Activated T-cell treated with anti-CD3 and anti-CD28 coated beads for 48 hours (primary cell): ENCODE results near the gene C6orf58.

Experiments
- DNase-seq: peaks from one replicate; pipeline ENCODE4 v3.0.0-alpha.2; 2020; ENCODE audit warnings: low read depth

Gene C6orf58

GRCh38 chr6:127576874-127577273 is at the start of gene C6orf58:
C6orf58 (plus strand) TSS chr6:127577174; CDS start chr6:127577186, 12 bp downstream.
- no peak for DNase-seq

- DNase-seq, result no peak
Measured at GRCh38 chr6:127533011-127533410, 44.0 kb upstream of the C6orf58 start.

GRCh38 chr6:127533736-127534135 is 43.2 kb upstream of the C6orf58 start:
- DNase-seq, result no peak

- DNase-seq, result no peak
Measured at GRCh38 chr6:127538750-127539264, 38.2 kb upstream of the C6orf58 start.

GRCh38 chr6:127539272-127539671 is 37.7 kb upstream of the C6orf58 start:
- DNase-seq, result no peak

GRCh38 chr6:127547215-127547614 is 29.8 kb upstream of the C6orf58 start:
- DNase-seq, result no peak

GRCh38 chr6:127547904-127548649 is 28.9 kb upstream of the C6orf58 start:
- no peak for DNase-seq

- no peak for DNase-seq
Measured at GRCh38 chr6:127550403-127550802, 26.6 kb upstream of the C6orf58 start.

- no peak for DNase-seq
Measured at GRCh38 chr6:127554435-127555006, 22.5 kb upstream of the C6orf58 start.

GRCh38 chr6:127561660-127562059 is 15.3 kb upstream of the C6orf58 start:
- DNase-seq, result no peak

GRCh38 chr6:127564761-127565160 is 12.2 kb upstream of the C6orf58 start:
- DNase-seq, result no peak

- DNase-seq, result no peak
Measured at GRCh38 chr6:127566119-127566518, 10.9 kb upstream of the C6orf58 start.

GRCh38 chr6:127566651-127567050 is 10.3 kb upstream of the C6orf58 start:
- DNase-seq, result no peak

GRCh38 chr6:127567476-127567875 is 9.5 kb upstream of the C6orf58 start:
- no peak for DNase-seq

- DNase-seq, result no peak
Measured at GRCh38 chr6:127570739-127571389, 6.1 kb upstream of the C6orf58 start.

GRCh38 chr6:127578900-127579299 is 1.9 kb downstream of the C6orf58 start:
- no peak for DNase-seq

- DNase-seq, result no peak
Measured at GRCh38 chr6:127581576-127581975, 4.6 kb downstream of the C6orf58 start.

GRCh38 chr6:127582777-127583462 is 5.9 kb downstream of the C6orf58 start:
- no peak for DNase-seq

- DNase-seq, result no peak
Measured at GRCh38 chr6:127585123-127585522, 8.1 kb downstream of the C6orf58 start.

- no peak for DNase-seq
Measured at GRCh38 chr6:127586372-127586771, 9.4 kb downstream of the C6orf58 start.

- no peak for DNase-seq
Measured at GRCh38 chr6:127587875-127588274, 10.9 kb downstream of the C6orf58 start.

GRCh38 chr6:127589135-127589534 is 12.2 kb downstream of the C6orf58 start:
- DNase-seq, result no peak
